ENCODE measurements around the gene FHOD1. TPM values are rescaled to one million over a fixed set of nuclear protein-coding genes. Genes with fewer than 3 reads are reported as not detected.

The FHOD1 gene
- total and polyA plus RNA-seq, 10 of the 15 experiments (the other 5 are each of a cell fraction or from before 2014, with no cell fraction given) = 8.9 to 65.7 (median 18.1) TPM

DNA sequence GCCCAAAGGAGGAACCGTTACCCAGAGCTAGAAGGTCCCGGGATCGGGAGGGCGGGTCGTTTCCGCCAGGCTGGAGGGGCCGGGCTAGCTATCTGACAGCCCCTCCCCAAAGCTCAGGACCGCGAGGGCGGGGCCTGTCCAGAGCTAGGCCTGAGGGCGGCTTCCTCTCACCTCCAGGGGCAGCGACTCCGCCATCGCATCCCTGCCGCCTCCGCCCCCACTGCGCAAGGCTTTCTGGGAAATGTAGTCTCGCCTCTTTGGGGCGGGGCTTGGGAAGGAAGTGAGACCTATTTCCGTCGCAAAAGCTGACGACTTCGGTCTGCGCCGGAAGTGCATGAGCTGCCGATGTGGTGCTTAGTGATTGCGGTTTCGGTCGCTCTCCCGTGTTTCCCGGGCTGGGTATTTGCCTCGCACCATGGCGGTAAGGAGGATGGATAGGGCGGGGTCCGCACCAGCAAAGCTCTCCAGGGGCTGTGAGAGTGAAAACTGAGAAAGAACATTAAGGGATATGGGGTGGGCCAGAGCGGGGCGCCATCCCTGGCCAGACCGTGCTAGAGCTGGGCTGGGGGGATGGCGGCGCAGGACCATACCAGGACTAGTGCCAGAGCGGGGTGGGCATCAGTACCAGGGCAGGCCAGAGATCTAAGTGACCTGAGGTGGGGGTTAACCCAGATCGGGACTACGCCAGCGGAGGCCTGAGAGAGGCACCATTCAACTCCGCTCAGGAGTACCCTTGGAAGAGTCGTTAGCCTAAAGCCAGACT, 20.3 kb downstream of the FHOD1 start, which contains the start of gene TMEM208 (continued):
- peak; percentile 88 for TF ChIP-seq E4F1 (IDR thresholded peaks at IDR 0.05; ENCODE audit: borderline replicate concordance, partially characterized antibody)
- TF ChIP-seq IRF5 (IDR thresholded peaks at IDR 0.05; ENCODE audit: borderline replicate concordance) = no peak

- H3K4me1 ChIP-seq (ENCODE audit: control insufficient read depth, insufficient read depth, low read length) = peaks cover 12% of the 10 kb centered on the region
- H3K9ac ChIP-seq (ENCODE audit: control insufficient read depth, insufficient read depth, low read length) = peak overlapping the region; percentile 73
- H3K36me3 ChIP-seq (ENCODE audit: control insufficient read depth in 2 of 2, insufficient read depth in 2 of 2, low read length in 1 of 2) = peaks cover 11 to 20% of the 10 kb centered on the region in 2 experiments; a peak in 3 of 4 replicates
- H3K4me3 ChIP-seq = peak overlapping the region; percentile 87
- no peaks in the 10 kb centered on the region for H3K9me3 ChIP-seq (replicated peaks; ENCODE audit: control insufficient read depth, insufficient read depth, low read length)
- FAIRE-seq = no peak
- in situ Hi-C loops (cut with MboI) (no loop called here), intact Hi-C loops (cut with micrococcal nuclease; ENCODE audit: unreplicated experiment) (no loop called here)
- POLR2A ChIA-PET = interaction anchor here (0.6 to 7.7 kb wide), 11 partner anchors 11 to 245 kb away, joined by 3 to 100 read pairs (median 5); partner anchors contain the start of genes E2F4, EXOC3L1, FHOD1 and NOL3
- peak overlapping the region; percentile 54 for H3K27ac ChIP-seq (ENCODE audit: control insufficient read depth, insufficient read depth)
- peak overlapping the region; percentile 84 for H3K4me2 ChIP-seq (ENCODE audit: control insufficient read depth, insufficient read depth)
- SMC1A ChIA-PET (ENCODE audit: uncharacterized antibody, unreplicated experiment) = interaction anchor here (0.7 to 2.6 kb wide), 10 partner anchors 9 to 208 kb away, joined by 3 to 21 read pairs (median 4); partner anchors contain the start of genes ELMO3, FBXL8, FHOD1 and SLC9A5
- DNase-seq (ENCODE audit: low read depth, low spot score) = no peak
- RAD21 ChIA-PET (ENCODE audit: unreplicated experiment) = interaction anchor here (0.6 to 3.1 kb wide), 10 partner anchors 10 to 209 kb away, joined by 3 to 35 read pairs (median 4); partner anchors contain the start of genes FHOD1, NOL3 and PLEKHG4
- H3K79me2 ChIP-seq (ENCODE audit: control insufficient read depth, insufficient read depth, low read length) = peaks cover 18% of the 10 kb centered on the region
- peak overlapping the region; percentile 85 for H2AFZ ChIP-seq (ENCODE audit: control insufficient read depth, low read depth, low read length)
- BruUV-seq (replicated peaks) = TSS peak; percentile 65
- H4K20me1 ChIP-seq (ENCODE audit: control insufficient read depth, insufficient read depth) = no peaks in the 10 kb centered on the region
- peak; percentile 4 for ATAC-seq
- WGBS (ENCODE audit: insufficient coverage, insufficient replicate concordance, low lambda C conversion rate, missing lambda C conversion rate) = 7% methylated on average over 12 of the region's 12 CpGs
- H3K27me3 ChIP-seq (replicated peaks in 1 of 2; ENCODE audit: control insufficient read depth in 2 of 2, insufficient read depth in 2 of 2, low read length in 1 of 2) = no peaks in the 10 kb centered on the region
- CTCF ChIA-PET = interaction anchor here (0.6 to 2.5 kb wide), 15 partner anchors 9 to 255 kb away, joined by 3 to 25 read pairs (median 5); partner anchors contain the start of genes ATP6V0D1, E2F4, ELMO3 and EXOC3L1
- TF ChIP-seq POLR2A (IDR thresholded peaks at IDR 0.05; ENCODE audit: low read depth, low read length) (no peak), CHD4 (IDR thresholded peaks at IDR 0.05) (no peak), PAX5 (IDR thresholded peaks at IDR 0.05; ENCODE audit: borderline replicate concordance, low read depth, low read length) (no peak), CHD2 (IDR thresholded peaks at IDR 0.05; ENCODE audit: borderline replicate concordance, low read depth, low read length) (no peak), BCL11A (IDR thresholded peaks at IDR 0.05; ENCODE audit: low read depth, low read length) (no peak), EP300 (IDR thresholded peaks at IDR 0.05; ENCODE audit: borderline replicate concordance in 1 of 2, control insufficient read depth in 1 of 2, low read depth in 2 of 2, low read length in 2 of 2) (no peak), POLR2AphosphoS2 (IDR thresholded peaks at IDR 0.05; ENCODE audit: low read depth, low read length) (no peak), RELA (IDR thresholded peaks at IDR 0.05; ENCODE audit: borderline replicate concordance, partially characterized antibody) (no peak), ASH2L (IDR thresholded peaks at IDR 0.05; ENCODE audit: borderline replicate concordance, low read depth) (no peak), PAX8 (IDR thresholded peaks at IDR 0.05) (no peak), EGR1 (IDR thresholded peaks at IDR 0.05; ENCODE audit: borderline replicate concordance in 1 of 2, low read depth in 2 of 2, low read length in 2 of 2) (no peak), SMARCA5 (IDR thresholded peaks at IDR 0.05) (0 out of 2 replicates have a peak, but pooled peaks have one; percentile 17)
- TF ChIP-seq, protein P1, sequence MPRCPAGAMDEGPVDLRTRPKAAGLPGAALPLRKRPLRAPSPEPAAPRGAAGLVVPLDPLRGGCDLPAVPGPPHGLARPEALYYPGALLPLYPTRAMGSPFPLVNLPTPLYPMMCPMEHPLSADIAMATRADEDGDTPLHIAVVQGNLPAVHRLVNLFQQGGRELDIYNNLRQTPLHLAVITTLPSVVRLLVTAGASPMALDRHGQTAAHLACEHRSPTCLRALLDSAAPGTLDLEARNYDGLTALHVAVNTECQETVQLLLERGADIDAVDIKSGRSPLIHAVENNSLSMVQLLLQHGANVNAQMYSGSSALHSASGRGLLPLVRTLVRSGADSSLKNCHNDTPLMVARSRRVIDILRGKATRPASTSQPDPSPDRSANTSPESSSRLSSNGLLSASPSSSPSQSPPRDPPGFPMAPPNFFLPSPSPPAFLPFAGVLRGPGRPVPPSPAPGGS (IDR thresholded peaks at IDR 0.05; ENCODE audit: borderline replicate concordance, insufficient read depth, low read depth, low read length, poor library complexity, severe bottlenecking) = no peak
Observed at GRCh38 chr16:67226295-67226803, 20.9 kb downstream of the FHOD1 start.

Measured in GM12878 (cell line).